Thoracic aorta (tissue), 2 donors: ENCODE results near the gene CXCR3. TPM values are rescaled to one million over a fixed set of nuclear protein-coding genes. Genes with fewer than 3 reads are reported as not detected.

ENCODE experiments used
- ATAC-seq: fragments of 150-250 bp; one replicate; pipeline ENCODE4 v1.8.0; 2017; ENCODE audit warnings: low read depth; ENCODE audit not compliant: insufficient number of reproducible peaks, low FRiP score
- DNase-seq: peaks from one replicate; pipeline ENCODE4 v3.0.0-alpha.2; 2020; ENCODE audit warnings: low spot score
- H3K27ac ChIP-seq, 2 donors: fragments of 200-600 bp; sonication (generic); 1 replicate in 1 of 2; 2 replicates in 1 of 2; pipeline ENCODE4 v1.5.1; 2016; ENCODE audit warnings: mild to moderate bottlenecking in 2 of 2, moderate library complexity in 2 of 2
- H3K27me3 ChIP-seq: fragments of 200-600 bp; sonication (generic); replicated peaks from 2 replicates; pipeline ENCODE4 v1.6.0; 2016; ENCODE audit warnings: mild to moderate bottlenecking; ENCODE audit not compliant: insufficient read depth
- H3K36me3 ChIP-seq: fragments of 200-600 bp; sonication (generic); one replicate; pipeline ENCODE4 v1.5.1; 2016
- H3K4me1 ChIP-seq, 2 donors: fragments of 200-600 bp; sonication (generic); 1 replicate in 1 of 2; 2 replicates in 1 of 2; pipeline versions ENCODE4 v1.5.1 to v1.6.0; 2016; ENCODE audit warnings: low read depth in 2 of 2, mild to moderate bottlenecking in 1 of 2; ENCODE audit not compliant: control insufficient read depth in 1 of 2
- H3K4me3 ChIP-seq: fragments of 200-600 bp; sonication (generic); 2 replicates; pipeline ENCODE4 v1.5.1; 2016; ENCODE audit warnings: mild to moderate bottlenecking
- H3K9me3 ChIP-seq: fragments of 200-600 bp; sonication (generic); 2 replicates; pipeline ENCODE4 v1.5.1; 2016
- CTCF ChIP-seq: fragments of 200-600 bp; sonication (generic); IDR thresholded peaks from one replicate; pipeline ENCODE4 v1.5.1; 2019; ENCODE audit warnings: antibody characterized with exemption
- total RNA-seq, 2 donors: library from RNA; depleted of rRNA; stranded (reverse); fragments of >200 nt; gene quantifications; one replicate each; pipeline versions ENCODE4 v1.1.0 to v1.2.3, GENCODE V29; 2016

CXCR3 gene
- total RNA-seq, 2 donors from 2014 or later = 0.99 TPM; not detected in 1

- no peak for ATAC-seq
- H3K27ac ChIP-seq = peak overlapping the region in 1 of 2 donors; percentile 74
- no peak for DNase-seq
Observed at GRCh38 chrX:71621603-71622002, 3.3 kb upstream of the CXCR3 start.

DNA sequence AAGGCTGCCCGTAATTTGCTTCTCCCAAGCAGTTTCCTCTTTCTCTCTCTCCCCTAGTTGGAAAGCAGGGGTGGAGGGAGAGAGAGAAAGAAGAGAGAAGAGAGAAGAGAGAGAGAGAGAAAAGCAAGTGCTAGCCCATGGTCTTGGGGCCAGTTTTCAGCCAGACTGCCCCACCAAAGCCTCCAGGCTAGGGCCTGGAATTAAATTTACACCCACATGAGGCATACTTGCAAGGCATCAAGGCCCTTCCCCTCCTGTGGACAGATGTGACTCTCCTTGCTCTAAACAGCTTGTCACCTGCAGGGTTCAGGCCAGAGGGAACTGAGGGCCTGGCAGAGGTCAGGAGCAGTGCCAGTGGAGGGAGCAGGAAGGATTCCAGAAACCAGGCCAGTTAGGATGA is 1.7 kb upstream of the CXCR3 start:
- no peak overlapping the region for H3K27ac ChIP-seq
- H3K4me1 ChIP-seq = peaks cover 4 to 15% of the 10 kb centered on the region in 2 donors
- no peaks in the 10 kb centered on the region for H3K9me3 ChIP-seq
- ATAC-seq (no peak), DNase-seq (no peak)
- no peak overlapping the region for H3K4me3 ChIP-seq
- no peaks in the 10 kb centered on the region for H3K27me3 ChIP-seq
- H3K36me3 ChIP-seq = no peaks in the 10 kb centered on the region
- TF ChIP-seq CTCF = no peak

More at GRCh38 chrX:71621603-71622002, 3.3 kb upstream of the CXCR3 start:
- Histone ChIP-seq H3K9me3 (no peaks in the 10 kb centered on the region), H3K27me3 (no peaks in the 10 kb centered on the region), H3K4me1 (peaks cover 4 to 15% of the 10 kb centered on the region in 2 donors), H3K36me3 (no peaks in the 10 kb centered on the region), H3K4me3 (no peak overlapping the region)
- TF ChIP-seq CTCF = no peak

GRCh38 chrX:71619193-71619592 is 882 bp upstream of the CXCR3 start:
- Histone ChIP-seq H3K9me3 (no peaks in the 10 kb centered on the region), H3K27ac (no peak overlapping the region), H3K36me3 (no peaks in the 10 kb centered on the region), H3K27me3 (no peaks in the 10 kb centered on the region), H3K4me1 (peaks cover 4 to 15% of the 10 kb centered on the region in 2 donors), H3K4me3 (no peak overlapping the region)
- DNase-seq = no peak
- no peak for TF ChIP-seq CTCF
- no peak for ATAC-seq

DNA sequence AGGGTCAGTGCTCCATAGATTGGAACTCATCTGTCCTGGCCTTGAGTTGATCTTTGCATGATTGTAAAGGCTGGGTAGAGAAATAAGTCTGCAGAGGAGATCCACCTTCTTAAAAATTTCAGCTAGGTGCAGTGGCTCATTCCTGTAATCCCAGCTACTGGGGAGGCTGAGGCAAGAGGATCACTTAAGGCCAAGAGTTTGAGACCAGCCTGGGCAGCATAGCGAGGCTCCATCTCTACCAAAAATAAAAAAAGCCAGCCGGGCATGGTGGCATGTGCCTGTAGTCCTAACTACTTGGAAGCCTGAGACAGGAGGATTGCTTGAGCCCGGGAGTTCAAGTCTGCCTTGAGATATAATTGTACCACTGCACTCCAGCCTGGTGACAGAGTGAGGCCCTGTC is 476 bp upstream of the CXCR3 start:
- no peak overlapping the region for H3K27ac ChIP-seq
- no peaks in the 10 kb centered on the region for H3K9me3 ChIP-seq
- TF ChIP-seq CTCF = no peak
- peaks cover 4 to 15% of the 10 kb centered on the region in 2 donors for H3K4me1 ChIP-seq
- no peak for ATAC-seq
- H3K36me3 ChIP-seq = no peaks in the 10 kb centered on the region
- no peaks in the 10 kb centered on the region for H3K27me3 ChIP-seq
- no peak overlapping the region for H3K4me3 ChIP-seq
- DNase-seq = no peak

DNA sequence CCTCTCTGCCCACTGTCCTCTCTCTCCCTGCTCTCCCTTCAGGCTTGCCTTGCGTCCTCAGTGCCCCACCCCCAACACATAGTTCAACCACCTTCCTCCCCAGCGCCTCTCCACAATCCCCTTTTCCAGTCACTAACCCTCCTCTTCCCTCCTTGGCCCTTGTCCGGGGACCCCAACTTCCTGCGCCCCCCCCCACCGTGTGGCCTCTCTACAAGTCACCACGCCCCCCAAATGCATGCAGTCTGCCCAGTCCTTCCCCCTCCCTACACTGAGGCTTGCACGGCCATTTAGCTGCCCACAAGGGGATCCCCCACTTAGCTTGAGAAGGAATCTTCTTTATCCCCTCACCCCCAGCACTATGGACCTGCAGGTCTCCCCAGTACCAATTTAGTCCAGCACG is 569 bp downstream of the CXCR3 start:
- no peaks in the 10 kb centered on the region for H3K36me3 ChIP-seq
- no peaks in the 10 kb centered on the region for H3K9me3 ChIP-seq
- H3K4me3 ChIP-seq = no peak overlapping the region
- H3K4me1 ChIP-seq = peaks cover 0 to 8% of the 10 kb centered on the region in 2 donors
- ATAC-seq = no peak
- no peak for TF ChIP-seq CTCF
- no peak for DNase-seq
- H3K27ac ChIP-seq = no peak overlapping the region
- no peaks in the 10 kb centered on the region for H3K27me3 ChIP-seq
